ENCODE data around the gene CLEC11A. TPM values are rescaled to one million over a fixed set of nuclear protein-coding genes. Genes with fewer than 3 reads are reported as not detected.
"Not testable (repeated sequence)": the region's sequence is repeated elsewhere in the genome, so short reads cannot be mapped to it uniquely, and the experiment has no call there.

CLEC11A gene
- polyA plus RNA-seq, 1 donor (not counting 4 experiments of a cell fraction or from before 2014, with no cell fraction given): 0.56 TPM

DNA sequence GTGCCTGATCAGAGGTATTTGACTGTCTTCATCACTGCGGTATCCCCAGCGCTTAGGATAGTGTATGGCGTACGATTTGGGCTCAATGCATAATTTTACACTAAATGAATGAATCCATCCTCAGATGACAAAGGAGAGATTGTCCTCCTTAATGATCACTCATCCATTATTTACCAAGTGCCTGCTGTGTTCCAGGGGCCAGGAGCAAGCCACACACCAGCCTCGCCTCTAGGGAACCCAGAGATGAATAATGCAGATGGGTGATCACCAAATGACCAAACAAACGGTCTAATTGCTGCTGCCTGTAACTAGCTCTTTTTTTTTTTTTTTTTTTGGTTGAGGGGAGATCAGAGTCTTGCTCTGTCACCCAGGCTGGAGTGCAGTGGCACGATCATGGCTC lies 41.2 kb downstream of the CLEC11A start:
- no peaks in the 10 kb centered on the region for H3K36me3 ChIP-seq (ENCODE audit: control insufficient read depth in 2 of 2, extremely low read depth in 1 of 2, insufficient read depth in 2 of 2, low read length in 2 of 2)
- no peak overlapping the region for H3K4me2 ChIP-seq (ENCODE audit: control insufficient read depth, extremely low read depth, insufficient read depth, low read depth, low read length)
- H3K9me1 ChIP-seq (ENCODE audit: control insufficient read depth, extremely low read depth, insufficient read depth, low read length): no peaks in the 10 kb centered on the region
- no peak overlapping the region for H3K9ac ChIP-seq (ENCODE audit: control insufficient read depth, extremely low read depth, insufficient read depth, low read length)
- no peak overlapping the region for H2AFZ ChIP-seq (ENCODE audit: control insufficient read depth, low read length)
- dilution Hi-C loops (cut with MboI; ENCODE audit: extremely low pct_ligation_motif_present, low sequenced_read_pairs): no loop called here
- no peaks in the 10 kb centered on the region for H3K27me3 ChIP-seq (ENCODE audit: control insufficient read depth, extremely low read depth, insufficient read depth, low read length)
- H3K27ac ChIP-seq (ENCODE audit: control insufficient read depth, insufficient read depth, low read length): no peak overlapping the region
- no peaks in the 10 kb centered on the region for H4K20me1 ChIP-seq (ENCODE audit: control insufficient read depth, extremely low read depth, insufficient read depth, low read length)
- H3K79me2 ChIP-seq (ENCODE audit: control insufficient read depth, insufficient read depth, low read length): no peaks in the 10 kb centered on the region
- no peak overlapping the region for H3K4me3 ChIP-seq (ENCODE audit: control insufficient read depth in 2 of 3, extremely low read depth in 1 of 3, insufficient read depth in 2 of 3, low read depth in 1 of 3, low read length in 3 of 3)
- no peak for FAIRE-seq
- DNase-seq (ENCODE audit: low read depth, low spot score): no peak
- H3K4me1 ChIP-seq (ENCODE audit: control insufficient read depth, extremely low read depth, insufficient read depth, low read length): no peaks in the 10 kb centered on the region
- no peaks in the 10 kb centered on the region for H3K9me3 ChIP-seq (ENCODE audit: control insufficient read depth, low read depth, low read length)
- TF ChIP-seq EZH2 (IDR thresholded peaks at IDR 0.05; ENCODE audit: low read length): no peak
- TF ChIP-seq, protein P1, sequence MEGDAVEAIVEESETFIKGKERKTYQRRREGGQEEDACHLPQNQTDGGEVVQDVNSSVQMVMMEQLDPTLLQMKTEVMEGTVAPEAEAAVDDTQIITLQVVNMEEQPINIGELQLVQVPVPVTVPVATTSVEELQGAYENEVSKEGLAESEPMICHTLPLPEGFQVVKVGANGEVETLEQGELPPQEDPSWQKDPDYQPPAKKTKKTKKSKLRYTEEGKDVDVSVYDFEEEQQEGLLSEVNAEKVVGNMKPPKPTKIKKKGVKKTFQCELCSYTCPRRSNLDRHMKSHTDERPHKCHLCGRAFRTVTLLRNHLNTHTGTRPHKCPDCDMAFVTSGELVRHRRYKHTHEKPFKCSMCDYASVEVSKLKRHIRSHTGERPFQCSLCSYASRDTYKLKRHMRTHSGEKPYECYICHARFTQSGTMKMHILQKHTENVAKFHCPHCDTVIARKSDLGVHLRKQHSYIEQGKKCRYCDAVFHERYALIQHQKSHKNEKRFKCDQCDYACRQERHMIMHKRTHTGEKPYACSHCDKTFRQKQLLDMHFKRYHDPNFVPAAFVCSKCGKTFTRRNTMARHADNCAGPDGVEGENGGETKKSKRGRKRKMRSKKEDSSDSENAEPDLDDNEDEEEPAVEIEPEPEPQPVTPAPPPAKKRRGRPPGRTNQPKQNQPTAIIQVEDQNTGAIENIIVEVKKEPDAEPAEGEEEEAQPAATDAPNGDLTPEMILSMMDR (optimal IDR thresholded peaks at IDR 0.05 in 1 of 3, IDR thresholded peaks at IDR 0.05 in 1 of 3, conservative IDR thresholded peaks at IDR 0.05 in 1 of 3; ENCODE audit: extremely low read depth in 1 of 3, insufficient read depth in 2 of 3, low read length in 3 of 3): no peak

DNA sequence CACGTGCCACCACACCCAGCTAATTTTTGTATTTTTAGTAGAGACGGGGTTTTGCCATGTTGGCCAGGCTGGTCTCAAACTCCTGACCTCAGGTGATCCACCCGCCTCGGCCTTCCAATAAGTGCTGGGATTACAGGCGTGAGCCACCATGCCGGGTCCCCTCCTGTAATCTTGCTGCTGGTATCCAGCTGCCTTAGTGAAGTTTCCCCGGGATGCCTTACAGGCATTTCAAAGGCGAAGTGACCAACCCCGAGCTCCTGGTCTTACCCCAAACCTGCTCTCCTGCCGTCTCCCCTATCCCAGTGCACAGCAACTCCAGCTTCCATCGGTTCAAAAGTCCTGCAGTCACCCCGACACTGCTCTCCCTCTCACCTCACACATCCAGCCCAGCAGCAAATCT lies 43.6 kb downstream of the CLEC11A start:
- H2AFZ ChIP-seq (ENCODE audit: control insufficient read depth, low read length); H3K79me2 ChIP-seq (ENCODE audit: control insufficient read depth, insufficient read depth, low read length); H3K4me3 ChIP-seq (ENCODE audit: control insufficient read depth in 2 of 3, extremely low read depth in 1 of 3, insufficient read depth in 2 of 3, low read depth in 1 of 3, low read length in 3 of 3); H3K36me3 ChIP-seq (ENCODE audit: control insufficient read depth in 2 of 2, extremely low read depth in 1 of 2, insufficient read depth in 2 of 2, low read length in 2 of 2); dilution Hi-C loops (cut with MboI; ENCODE audit: extremely low pct_ligation_motif_present, low sequenced_read_pairs); H3K4me1 ChIP-seq (ENCODE audit: control insufficient read depth, extremely low read depth, insufficient read depth, low read length); H3K9me1 ChIP-seq (ENCODE audit: control insufficient read depth, extremely low read depth, insufficient read depth, low read length); H3K27me3 ChIP-seq (ENCODE audit: control insufficient read depth, extremely low read depth, insufficient read depth, low read length); DNase-seq (ENCODE audit: low read depth, low spot score); FAIRE-seq; H3K27ac ChIP-seq (ENCODE audit: control insufficient read depth, insufficient read depth, low read length); H3K9me3 ChIP-seq (ENCODE audit: control insufficient read depth, low read depth, low read length); H4K20me1 ChIP-seq (ENCODE audit: control insufficient read depth, extremely low read depth, insufficient read depth, low read length); H3K9ac ChIP-seq (ENCODE audit: control insufficient read depth, extremely low read depth, insufficient read depth, low read length); H3K4me2 ChIP-seq (ENCODE audit: control insufficient read depth, extremely low read depth, insufficient read depth, low read depth, low read length): not testable (repeated sequence)

DNA sequence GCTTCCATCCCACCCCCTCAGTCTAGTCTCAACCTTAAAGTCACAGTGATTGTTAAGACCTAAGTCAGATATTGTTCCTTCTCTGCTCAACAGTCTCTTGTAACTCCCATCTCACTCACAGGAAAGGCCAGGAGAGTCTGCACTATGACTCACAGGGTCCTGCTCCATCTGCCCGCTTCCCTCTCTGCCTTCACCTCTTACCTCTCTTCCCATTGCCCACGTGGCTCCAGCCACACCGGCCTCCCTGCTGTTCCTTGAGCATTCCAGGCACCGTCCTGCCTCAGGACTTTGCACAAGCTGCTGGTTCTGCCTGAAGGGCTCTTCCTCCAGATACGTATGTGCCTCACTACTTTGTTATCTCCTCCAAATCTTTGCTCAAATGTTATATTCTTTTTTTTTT lies 44.1 kb downstream of the CLEC11A start:
- H3K4me3 ChIP-seq (ENCODE audit: control insufficient read depth in 2 of 3, extremely low read depth in 1 of 3, insufficient read depth in 2 of 3, low read depth in 1 of 3, low read length in 3 of 3); DNase-seq (ENCODE audit: low read depth, low spot score); H3K9me1 ChIP-seq (ENCODE audit: control insufficient read depth, extremely low read depth, insufficient read depth, low read length); H3K4me2 ChIP-seq (ENCODE audit: control insufficient read depth, extremely low read depth, insufficient read depth, low read depth, low read length); H3K9me3 ChIP-seq (ENCODE audit: control insufficient read depth, low read depth, low read length); H2AFZ ChIP-seq (ENCODE audit: control insufficient read depth, low read length); H3K79me2 ChIP-seq (ENCODE audit: control insufficient read depth, insufficient read depth, low read length); H3K4me1 ChIP-seq (ENCODE audit: control insufficient read depth, extremely low read depth, insufficient read depth, low read length); H3K36me3 ChIP-seq (ENCODE audit: control insufficient read depth in 2 of 2, extremely low read depth in 1 of 2, insufficient read depth in 2 of 2, low read length in 2 of 2); dilution Hi-C loops (cut with MboI; ENCODE audit: extremely low pct_ligation_motif_present, low sequenced_read_pairs); FAIRE-seq; H3K27ac ChIP-seq (ENCODE audit: control insufficient read depth, insufficient read depth, low read length); H3K9ac ChIP-seq (ENCODE audit: control insufficient read depth, extremely low read depth, insufficient read depth, low read length); H3K27me3 ChIP-seq (ENCODE audit: control insufficient read depth, extremely low read depth, insufficient read depth, low read length); H4K20me1 ChIP-seq (ENCODE audit: control insufficient read depth, extremely low read depth, insufficient read depth, low read length): not testable (repeated sequence)
